ENCODE measurements around the gene ZSWIM2. TPM values are rescaled to one million over a fixed set of nuclear protein-coding genes. Genes with fewer than 3 reads are reported as not detected.
A peak's percentile ranks its signal among the peaks of the same experiment; 100 is the strongest.

The ZSWIM2 gene
- polyA plus RNA-seq, 1 donor from 2014 or later: not detected

DNA sequence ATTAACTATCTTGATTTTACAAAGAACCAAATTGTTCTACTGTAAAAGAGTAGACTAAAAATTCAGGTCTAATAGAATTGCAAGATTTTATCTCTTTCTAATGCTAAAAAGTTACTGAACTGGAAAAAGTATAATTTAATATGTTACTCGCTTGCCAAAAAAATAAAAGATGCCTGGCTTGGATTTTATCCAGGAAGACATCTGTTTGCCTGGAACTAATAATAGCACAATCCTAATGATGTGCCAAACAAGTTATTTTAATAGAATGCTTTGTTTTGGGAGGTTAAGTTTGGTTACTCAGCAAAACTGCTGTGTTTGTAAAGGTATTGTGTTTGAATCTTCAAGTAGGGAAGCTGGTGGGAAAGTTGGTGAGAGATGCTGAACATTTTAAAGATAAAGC, 19.4 kb upstream of the ZSWIM2 start:
- Histone ChIP-seq H3K36me3 (ENCODE audit: insufficient read depth, low read length) (no peaks in the 10 kb centered on the region), H3F3A (ENCODE audit: insufficient read depth, low read length, poor library complexity, severe bottlenecking) (no peaks in the 10 kb centered on the region), H3K4me2 (ENCODE audit: low read length) (no peak overlapping the region), H4K20me1 (ENCODE audit: insufficient read depth) (no peaks in the 10 kb centered on the region), H3K27ac (ENCODE audit: low read length) (no peak overlapping the region), H3K9me3 (ENCODE audit: low read length) (no peaks in the 10 kb centered on the region), H2AFZ (ENCODE audit: low read depth, low read length) (no peak overlapping the region), H3K79me2 (replicated peaks; ENCODE audit: insufficient read depth, low read length) (no peaks in the 10 kb centered on the region), H3K27me3 (ENCODE audit: insufficient read depth, low read depth, low read length) (no peaks in the 10 kb centered on the region), H3K4me3 (ENCODE audit: low read length) (no peak overlapping the region), H3K9ac (ENCODE audit: low read length) (no peak overlapping the region), H3K9me2 (ENCODE audit: insufficient read depth, low read length) (no peaks in the 10 kb centered on the region)
- TF ChIP-seq RAD21 (conservative IDR thresholded peaks at IDR 0.05) (no peak), EP300 (conservative IDR thresholded peaks at IDR 0.05; ENCODE audit: poor library complexity, severe bottlenecking) (no peak), EZH2 (IDR thresholded peaks at IDR 0.05; ENCODE audit: borderline replicate concordance, insufficient read depth, low read length, poor library complexity, severe bottlenecking) (no peak), SMC3 (conservative IDR thresholded peaks at IDR 0.05; ENCODE audit: poor library complexity) (no peak), MXI1 (conservative IDR thresholded peaks at IDR 0.05; ENCODE audit: poor library complexity, severe bottlenecking) (no peak), TAF1 (IDR thresholded peaks at IDR 0.05; ENCODE audit: low read depth) (no peak), POLR2AphosphoS5 (IDR thresholded peaks at IDR 0.05) (no peak), CTCF (IDR thresholded peaks at IDR 0.05; ENCODE audit: poor library complexity, severe bottlenecking) (no peak)
- TF ChIP-seq, protein P1, sequence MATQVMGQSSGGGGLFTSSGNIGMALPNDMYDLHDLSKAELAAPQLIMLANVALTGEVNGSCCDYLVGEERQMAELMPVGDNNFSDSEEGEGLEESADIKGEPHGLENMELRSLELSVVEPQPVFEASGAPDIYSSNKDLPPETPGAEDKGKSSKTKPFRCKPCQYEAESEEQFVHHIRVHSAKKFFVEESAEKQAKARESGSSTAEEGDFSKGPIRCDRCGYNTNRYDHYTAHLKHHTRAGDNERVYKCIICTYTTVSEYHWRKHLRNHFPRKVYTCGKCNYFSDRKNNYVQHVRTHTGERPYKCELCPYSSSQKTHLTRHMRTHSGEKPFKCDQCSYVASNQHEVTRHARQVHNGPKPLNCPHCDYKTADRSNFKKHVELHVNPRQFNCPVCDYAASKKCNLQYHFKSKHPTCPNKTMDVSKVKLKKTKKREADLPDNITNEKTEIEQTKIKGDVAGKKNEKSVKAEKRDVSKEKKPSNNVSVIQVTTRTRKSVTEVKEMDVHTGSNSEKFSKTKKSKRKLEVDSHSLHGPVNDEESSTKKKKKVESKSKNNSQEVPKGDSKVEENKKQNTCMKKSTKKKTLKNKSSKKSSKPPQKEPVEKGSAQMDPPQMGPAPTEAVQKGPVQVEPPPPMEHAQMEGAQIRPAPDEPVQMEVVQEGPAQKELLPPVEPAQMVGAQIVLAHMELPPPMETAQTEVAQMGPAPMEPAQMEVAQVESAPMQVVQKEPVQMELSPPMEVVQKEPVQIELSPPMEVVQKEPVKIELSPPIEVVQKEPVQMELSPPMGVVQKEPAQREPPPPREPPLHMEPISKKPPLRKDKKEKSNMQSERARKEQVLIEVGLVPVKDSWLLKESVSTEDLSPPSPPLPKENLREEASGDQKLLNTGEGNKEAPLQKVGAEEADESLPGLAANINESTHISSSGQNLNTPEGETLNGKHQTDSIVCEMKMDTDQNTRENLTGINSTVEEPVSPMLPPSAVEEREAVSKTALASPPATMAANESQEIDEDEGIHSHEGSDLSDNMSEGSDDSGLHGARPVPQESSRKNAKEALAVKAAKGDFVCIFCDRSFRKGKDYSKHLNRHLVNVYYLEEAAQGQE (IDR thresholded peaks at IDR 0.05; ENCODE audit: borderline replicate concordance): no peak

DNA sequence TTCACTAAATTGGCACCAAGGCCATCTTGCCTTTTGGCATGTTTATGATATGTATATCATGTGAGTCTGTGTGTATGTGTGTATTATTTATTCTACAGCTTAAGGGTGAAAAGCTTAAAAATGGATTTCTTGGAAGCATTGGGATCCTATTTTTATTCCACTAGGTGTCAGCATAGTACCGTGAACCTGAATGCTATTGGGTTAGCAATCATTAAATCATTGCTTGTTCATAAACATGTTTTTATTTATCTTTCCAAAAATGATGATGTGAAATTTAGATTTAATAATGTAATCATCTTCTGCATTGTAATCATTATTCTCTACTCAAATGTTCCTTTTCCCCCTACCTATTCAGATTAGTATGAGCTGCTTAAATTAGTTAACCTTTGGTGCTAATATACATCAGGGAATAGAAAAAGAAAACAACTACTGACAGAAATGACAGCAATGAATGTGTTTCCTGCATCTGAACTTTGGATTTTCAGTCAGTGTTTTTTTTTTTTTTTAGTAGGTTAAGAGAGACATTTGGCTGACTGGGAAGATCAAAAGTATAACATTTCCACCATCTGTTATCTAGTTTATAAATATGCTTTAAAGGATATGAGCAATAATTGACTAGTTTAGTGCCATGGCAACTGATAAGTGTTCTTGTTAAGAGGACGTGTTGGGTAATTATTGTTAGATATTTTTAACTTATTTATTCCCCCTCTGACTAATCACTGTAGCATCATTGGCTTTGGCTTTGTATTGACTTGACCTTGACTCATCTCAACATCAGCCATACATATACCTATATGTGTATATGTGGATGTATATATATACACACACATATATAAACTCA, 14.1 kb upstream of the ZSWIM2 start:
- Histone ChIP-seq H3K27ac (ENCODE audit: low read length) (no peak overlapping the region), H3K9me2 (ENCODE audit: insufficient read depth, low read length) (no peaks in the 10 kb centered on the region), H3K9ac (ENCODE audit: low read length) (no peak overlapping the region), H3K9me3 (ENCODE audit: low read length) (no peaks in the 10 kb centered on the region), H2AFZ (ENCODE audit: low read depth, low read length) (no peak overlapping the region), H4K20me1 (ENCODE audit: insufficient read depth) (no peaks in the 10 kb centered on the region), H3K4me2 (ENCODE audit: low read length) (no peak overlapping the region), H3K27me3 (ENCODE audit: insufficient read depth, low read depth, low read length) (no peaks in the 10 kb centered on the region), H3K4me3 (ENCODE audit: low read length) (no peak overlapping the region), H3F3A (ENCODE audit: insufficient read depth, low read length, poor library complexity, severe bottlenecking) (no peaks in the 10 kb centered on the region), H3K79me2 (replicated peaks; ENCODE audit: insufficient read depth, low read length) (no peaks in the 10 kb centered on the region), H3K36me3 (ENCODE audit: insufficient read depth, low read length) (no peaks in the 10 kb centered on the region)
- no peak for TF ChIP-seq MXI1 (conservative IDR thresholded peaks at IDR 0.05; ENCODE audit: poor library complexity, severe bottlenecking)
- peak; percentile 94 for TF ChIP-seq SMC3 (conservative IDR thresholded peaks at IDR 0.05; ENCODE audit: poor library complexity)
- no peak for TF ChIP-seq EP300 (conservative IDR thresholded peaks at IDR 0.05; ENCODE audit: poor library complexity, severe bottlenecking)
- peak; percentile 93 for TF ChIP-seq RAD21 (conservative IDR thresholded peaks at IDR 0.05)
- peak; percentile 89 for TF ChIP-seq CTCF (IDR thresholded peaks at IDR 0.05; ENCODE audit: poor library complexity, severe bottlenecking)
- no peak for TF ChIP-seq POLR2AphosphoS5 (IDR thresholded peaks at IDR 0.05)
